Fibroblast of peridontal ligament (primary cell): ENCODE data around the gene IFT81.
A peak's percentile ranks its signal among the peaks of the same experiment; 100 is the strongest.
"Not testable (repeated sequence)": the region's sequence is repeated elsewhere in the genome, so short reads cannot be mapped to it uniquely, and the experiment has no call there.

ENCODE experiments used
- DNase-seq: peaks from one replicate; pipeline ENCODE4 v3.0.0-alpha.2; 2010; ENCODE audit errors: extremely low read depth

Gene IFT81

DNA sequence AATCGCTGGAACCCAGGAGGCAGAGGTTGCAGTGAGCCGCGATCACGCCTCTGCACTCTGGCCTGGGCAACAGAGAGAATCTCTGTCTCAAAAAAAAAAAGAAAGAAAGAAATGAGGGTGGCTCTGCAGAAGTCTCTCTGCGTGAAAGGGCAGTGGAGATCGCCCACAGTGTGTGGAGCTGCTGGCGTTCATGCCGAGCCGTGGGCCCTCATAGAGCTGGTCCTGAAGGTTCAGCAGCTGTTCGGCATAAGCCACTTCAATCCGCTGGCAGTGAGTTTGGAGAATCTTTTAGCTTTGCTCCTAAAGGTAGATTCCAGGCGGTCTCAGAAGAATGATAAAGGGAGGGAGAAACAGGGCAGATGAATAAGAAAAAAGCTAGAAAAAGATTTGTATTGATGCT lies 120.2 kb downstream of the IFT81 start:
- no peak for DNase-seq

DNA sequence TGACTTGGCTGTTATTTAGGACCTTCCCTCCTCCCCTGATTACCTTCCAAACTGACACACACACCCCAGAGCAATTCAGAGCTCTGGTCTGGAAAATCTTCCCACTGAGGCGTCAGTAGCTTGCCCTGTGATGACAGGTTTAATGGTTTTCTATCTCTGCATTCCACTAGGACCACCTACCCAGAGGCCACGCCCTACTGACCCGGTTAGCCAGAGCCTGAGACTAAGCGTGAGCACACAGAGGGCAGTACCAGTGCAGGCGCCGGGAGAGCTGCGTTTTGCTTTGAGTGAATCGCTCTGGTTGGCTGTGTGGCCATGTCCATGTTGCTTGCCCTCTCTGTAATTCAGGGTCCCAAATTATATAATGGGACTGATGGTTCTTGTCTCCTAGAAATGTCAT lies 120.7 kb downstream of the IFT81 start:
- no peak for DNase-seq

DNA sequence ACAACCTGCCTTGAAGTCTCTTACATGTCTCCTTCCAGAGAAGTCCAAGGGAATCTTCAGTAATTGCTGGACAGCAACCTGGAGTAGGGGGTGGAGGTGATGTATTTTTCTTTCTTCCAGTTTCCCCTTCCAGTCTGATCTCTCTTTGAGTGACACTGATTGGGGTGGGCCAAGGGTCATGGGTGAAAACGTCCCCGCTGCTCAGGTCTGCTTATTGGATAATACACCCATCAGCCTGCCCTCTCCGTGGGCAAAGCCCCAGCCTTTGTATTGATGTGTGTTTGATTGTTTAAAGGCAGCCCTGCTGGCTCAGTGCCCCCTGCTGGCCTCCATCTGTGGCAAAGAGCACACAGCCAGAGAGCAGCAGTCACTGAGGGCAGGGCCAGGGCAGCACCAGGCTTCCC lies 121.2 kb downstream of the IFT81 start:
- DNase-seq = no peak

DNA sequence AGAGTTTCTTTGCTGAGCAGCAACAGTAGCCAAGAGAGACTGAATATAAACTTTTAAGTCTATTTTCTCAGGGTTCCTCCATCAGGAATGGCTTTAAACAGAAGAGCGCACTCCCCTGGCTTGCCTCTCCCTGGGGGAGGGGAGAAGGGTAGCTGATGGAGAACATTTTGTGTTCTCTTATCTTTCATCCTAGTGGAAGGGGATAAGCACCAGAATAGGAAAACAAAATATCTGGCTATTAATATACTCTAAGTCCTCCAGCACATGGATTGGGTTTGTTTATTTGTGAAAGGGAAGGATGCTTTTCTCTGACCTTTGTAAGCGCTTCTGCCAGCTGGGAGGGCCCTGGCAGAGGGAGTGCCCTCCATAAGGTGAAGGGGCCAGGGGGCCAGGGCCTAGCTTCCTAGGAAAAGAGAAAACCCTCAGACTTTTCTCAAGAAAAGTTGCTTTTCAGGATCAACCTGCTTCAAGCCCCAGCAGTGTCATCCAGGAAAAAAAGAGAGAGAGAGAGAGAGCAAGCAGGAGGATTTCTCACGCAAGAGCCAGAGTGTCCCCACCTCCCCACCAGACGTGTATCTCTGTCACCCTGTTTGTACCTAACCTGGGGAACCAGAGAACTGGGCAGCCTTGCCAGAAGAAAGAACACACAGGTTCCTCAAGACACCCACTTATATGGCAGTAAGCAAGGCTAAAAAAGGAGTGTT lies 122.6 kb downstream of the IFT81 start:
- DNase-seq = no peak

DNA sequence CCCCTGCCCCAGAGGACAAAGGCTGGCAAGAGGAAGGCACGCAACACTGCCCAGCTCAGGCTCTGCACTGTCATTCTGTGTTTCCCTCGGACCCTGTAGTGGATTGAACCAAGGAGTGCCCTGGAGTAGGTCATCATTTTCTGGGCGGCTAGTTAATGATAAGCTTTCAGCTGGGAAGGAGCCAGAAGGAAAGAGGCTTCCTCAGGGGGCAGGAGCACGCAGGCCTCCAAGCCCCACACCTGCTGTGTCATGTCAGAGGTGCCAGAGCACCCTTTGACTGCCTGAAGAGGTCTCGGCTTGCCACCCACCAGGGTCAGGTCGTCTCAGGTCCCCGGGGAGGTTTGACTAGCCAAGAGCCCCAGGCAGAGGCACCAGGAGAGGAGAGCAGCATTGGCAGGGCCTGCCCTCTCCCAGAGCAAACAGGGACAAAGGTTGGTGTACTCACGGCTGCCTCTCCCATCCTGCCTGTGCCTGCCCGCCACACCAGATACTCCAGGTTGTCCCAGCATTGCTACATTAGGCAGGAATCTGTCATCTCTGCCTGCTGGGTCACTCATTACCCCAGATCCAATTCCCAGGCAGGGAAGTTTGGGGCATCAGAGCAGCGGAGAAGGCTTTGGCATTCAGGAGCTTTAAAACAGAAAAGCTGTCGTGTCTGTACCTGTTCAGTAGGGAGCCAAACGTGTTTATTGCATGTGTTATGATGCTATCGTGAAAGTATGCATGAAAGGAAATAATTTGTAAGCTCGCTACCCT lies 123.4 kb downstream of the IFT81 start:
- no peak for DNase-seq

DNA sequence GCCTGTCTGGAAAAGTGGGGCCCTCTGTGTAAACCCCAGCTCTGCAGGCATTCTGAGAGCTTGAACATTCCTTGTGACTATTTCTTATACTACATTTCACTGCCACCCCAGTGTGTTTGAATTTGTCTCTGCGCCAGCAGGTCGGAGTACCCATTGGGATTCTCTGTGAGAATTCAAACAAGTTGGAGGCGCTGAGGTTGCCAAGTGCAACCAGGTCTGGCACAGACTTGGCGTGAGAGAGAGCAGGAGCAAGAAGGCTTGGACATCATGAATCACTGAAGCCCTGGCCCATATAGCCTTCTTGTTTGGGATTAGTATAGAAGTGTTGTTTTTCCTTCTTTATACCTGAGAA lies 123.9 kb downstream of the IFT81 start:
- no peak for DNase-seq

DNA sequence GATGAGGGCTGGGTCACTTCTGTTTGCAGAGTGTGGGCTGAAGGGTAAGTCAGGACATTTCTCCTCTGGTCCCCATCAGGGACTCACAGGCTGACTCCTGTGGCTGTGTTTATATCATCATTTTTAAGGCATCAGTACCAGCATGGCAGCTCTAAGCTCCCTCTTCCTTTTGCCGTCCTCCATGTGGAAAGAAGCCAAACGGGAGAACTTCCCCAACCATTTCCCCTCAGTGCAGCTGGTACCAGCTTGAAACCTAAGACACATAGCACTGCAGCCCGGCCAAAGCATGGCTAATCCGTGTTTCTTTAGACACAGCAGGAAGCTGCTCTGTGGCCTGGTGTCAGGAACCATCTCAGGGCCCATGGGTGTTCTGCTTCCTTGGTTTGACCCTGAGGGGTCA lies 124.9 kb downstream of the IFT81 start:
- peak; percentile 33 for DNase-seq

DNA sequence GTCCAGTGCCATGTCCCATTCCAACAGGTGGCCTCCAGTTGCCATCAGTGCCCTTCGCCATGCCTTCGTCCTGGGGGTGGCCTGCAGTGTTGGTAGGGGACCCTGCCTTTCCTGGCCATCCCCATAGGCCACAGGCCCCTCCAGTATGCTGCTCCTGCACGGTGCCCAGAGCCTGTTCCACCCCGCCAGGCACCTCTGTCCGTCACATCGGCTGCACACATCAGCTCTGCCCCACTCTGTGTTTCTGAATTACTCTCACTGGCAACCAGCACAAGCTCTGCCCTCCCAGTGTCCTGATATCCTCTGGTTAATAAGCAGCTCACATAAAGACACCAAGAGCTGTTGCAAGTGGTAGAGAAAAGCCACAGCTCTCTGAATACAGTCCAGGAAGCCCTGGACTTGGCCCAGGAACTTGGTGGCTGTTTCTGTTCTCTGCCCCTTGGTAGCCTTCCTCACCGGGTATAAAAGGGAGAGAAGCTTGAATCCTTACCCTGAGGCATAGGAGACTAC lies 125.6 kb downstream of the IFT81 start:
- no peak for DNase-seq

DNA sequence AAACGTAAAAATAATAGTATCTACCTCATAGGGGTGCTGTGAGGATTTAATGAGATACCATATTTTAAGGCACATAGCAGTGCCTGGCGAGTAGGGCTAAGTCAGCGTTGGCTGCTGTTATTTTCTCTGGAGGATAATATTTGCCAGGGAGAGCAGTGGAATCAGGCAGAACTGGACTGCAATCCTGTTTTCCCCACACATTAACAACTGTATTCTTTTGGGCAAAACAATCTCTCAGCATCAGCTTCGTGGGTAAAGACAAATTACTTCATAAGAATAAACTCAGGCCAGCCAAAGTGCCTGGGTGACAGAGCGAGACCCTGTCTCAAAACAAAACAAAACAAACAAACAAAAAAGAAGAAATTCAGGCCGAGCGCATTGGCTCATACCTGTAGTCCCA lies 127.2 kb downstream of the IFT81 start:
- no peak for DNase-seq

DNA sequence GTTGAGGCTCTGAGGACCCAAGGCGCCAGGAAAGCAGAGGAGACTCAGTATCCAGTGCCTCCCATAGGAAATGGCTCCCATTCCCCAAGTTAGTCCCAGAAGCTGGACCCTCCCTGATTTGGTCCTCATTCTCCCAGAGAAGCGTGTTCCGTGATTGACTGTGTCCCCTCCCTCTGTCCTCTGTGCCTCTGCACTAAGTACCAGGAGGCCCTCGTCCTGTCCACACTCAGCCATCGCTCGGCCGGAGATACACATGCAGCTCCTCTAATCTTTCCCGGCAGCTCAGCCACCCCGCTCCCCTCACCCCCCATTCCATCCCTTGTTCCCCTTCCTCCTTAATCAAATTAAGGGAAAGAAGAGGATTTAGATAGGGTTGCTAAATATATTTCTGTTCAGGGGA lies 128.6 kb downstream of the IFT81 start:
- DNase-seq = no peak

DNA sequence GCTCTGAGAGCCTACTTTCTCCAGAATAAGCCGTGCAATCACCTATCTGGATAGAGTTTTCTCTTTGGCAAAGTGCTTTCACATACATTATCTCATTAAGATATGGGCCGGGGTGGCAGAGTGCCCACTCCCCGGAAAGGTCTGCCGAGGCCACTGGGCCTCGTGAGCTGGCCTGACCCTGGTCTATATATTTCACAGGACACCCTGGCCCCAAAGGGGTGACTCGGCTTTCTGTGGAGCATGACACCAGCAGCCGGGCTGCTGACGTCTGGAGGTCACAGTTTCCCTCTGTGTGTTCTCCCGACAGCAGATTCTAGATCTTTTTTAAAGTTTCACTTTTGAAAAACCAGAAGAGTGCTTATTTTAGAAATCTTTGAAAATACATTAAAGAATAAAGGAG lies 129.0 kb downstream of the IFT81 start:
- DNase-seq = peak; percentile 51

DNA sequence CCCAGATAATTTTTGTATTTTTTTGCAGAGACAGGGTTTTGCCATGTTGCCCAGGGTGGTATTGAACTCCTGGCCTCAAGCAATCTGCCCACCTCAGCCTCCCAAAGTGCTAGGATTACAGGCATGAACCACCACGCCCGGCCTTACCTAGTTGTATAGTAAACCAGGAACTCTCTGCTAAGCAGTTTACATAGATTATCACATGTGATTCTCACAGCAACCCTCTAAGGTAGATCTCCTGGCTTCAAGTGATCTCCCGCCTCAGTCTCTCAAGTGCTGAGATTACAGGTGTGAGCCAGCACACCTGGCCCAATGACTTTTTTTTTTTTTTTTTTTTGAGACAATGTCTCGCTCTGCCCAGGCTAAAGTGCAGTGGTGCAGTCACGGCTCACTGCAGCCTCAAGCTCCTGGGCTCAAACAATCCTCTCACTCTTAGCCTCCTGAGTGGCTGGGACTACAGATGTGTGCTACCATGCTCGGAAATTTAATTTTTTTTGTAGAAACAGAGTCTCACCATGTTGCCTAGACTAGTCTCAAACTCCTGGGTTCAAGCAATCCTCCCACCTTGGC lies 130.9 kb downstream of the IFT81 start:
- DNase-seq = no peak

DNA sequence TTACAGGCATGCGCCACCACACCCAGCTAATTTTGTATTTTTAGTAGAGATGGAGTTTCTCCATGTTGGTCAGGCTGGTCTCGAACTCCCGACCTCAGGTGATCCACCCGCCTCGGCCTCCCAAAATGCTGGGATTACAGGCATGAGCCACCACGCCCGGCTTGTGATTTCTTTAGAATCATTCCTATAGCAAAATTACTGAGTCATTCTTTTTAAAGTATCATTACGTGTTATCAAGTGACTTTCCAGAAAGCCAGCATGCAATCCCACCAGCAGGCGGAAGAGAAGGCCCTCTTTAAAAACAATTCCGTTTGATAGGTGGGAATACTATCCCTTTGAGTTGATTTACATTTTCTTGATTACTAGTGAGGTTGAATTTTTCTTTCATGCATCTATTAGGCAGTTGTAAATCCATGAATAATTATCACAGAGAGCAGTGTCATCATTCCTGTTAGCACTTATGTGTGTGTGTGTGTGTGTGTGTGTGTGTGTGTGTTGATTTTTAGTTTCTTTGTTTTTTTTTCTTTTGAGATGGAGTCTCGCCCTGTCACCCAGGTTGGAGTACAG lies 131.8 kb downstream of the IFT81 start:
- not testable (repeated sequence) for DNase-seq

DNA sequence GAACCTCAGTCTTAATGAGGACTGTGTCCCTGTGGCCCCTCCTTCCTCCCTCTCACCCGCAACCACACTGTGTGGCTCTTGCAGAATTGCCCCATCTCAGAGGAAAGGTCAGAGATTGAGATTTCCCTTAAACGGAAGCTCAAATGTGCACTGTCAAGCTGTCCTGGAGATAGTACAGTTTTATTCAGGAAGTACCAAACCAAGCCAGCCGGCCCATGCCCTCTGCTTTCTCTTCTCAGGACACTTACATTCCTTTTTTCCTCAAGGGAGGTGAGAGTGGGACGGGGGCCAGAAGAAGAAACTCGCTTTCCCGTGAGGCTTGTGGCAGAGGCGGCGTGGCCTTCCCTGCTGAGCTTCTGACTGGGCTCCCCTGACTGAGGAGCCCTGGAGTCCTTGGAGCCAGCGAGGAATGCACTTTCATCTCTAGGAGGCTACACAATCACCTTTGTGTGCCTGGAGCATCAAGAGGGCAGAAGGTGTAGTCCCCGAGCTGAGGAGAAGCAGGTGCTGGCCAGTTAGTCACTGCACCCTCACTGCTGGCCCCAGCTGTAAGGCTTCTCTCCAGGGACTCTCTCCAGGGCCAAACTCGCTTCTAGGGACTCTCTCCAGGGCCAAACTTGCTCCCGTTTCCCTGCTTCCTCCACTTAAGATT lies 132.7 kb downstream of the IFT81 start:
- DNase-seq = peak; percentile 40

DNA sequence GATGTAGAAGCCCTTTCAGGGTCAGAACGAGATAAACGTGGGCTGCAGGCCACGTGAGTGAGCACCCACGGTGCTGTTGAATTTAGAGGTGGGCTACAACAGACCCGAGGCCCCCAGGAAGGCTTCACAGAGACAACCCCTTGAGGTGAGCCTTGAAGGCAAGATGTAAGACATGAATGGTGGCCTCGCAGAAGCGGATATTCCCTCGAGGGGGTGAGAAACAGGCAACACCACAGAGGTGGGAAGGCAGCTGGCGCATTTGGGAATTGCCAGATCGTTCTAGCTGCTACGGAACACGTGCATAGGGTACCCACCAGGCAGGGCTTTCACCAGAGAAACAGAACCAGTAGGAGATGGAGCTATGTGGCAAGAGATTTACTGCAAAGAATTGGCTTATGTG lies 134.3 kb downstream of the IFT81 start:
- DNase-seq = no peak

DNA sequence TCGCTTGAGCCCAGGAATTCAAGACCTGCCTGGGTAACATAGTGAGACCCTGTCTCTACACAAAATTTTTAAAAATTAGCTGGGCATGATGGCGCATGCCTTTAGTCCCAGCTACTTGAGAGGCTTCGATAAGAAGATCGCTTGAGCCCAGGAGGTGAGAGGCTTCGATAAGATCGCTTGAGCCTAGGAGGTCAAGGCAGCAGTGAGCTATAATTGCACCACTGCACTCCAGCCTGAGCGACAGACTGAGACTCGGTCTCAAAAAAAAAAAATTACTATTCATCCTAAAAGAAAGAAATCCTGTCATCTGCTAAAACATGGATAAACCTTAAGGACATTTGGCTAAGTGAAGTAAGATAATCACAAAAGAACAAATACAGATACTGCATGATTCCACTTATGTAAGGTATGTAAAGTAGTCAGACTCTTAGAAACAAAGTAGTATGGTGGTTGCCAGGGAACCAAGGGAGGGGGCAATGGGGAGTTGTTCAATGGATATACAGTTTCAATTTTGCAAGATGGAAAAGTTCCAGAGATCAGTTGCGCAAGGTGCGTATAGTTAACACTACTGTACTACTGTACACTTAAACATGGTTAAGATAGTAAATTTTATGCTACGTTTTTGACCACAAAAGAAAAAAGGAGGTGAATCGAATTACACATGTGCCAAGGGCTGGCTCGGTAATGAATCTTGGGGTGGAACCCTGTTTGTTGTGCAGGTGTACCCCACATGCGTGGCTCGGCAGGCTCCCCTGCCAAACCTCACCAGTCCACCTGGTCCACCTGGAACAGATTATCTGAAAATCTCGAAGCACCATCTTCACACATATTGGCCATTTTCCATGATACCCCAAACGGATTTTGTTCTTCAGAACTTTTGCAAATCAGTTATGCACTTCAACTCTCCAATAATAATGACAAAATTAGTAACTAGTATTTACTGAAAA lies 138.6 kb downstream of the IFT81 start:
- peak; percentile 64 for DNase-seq

DNA sequence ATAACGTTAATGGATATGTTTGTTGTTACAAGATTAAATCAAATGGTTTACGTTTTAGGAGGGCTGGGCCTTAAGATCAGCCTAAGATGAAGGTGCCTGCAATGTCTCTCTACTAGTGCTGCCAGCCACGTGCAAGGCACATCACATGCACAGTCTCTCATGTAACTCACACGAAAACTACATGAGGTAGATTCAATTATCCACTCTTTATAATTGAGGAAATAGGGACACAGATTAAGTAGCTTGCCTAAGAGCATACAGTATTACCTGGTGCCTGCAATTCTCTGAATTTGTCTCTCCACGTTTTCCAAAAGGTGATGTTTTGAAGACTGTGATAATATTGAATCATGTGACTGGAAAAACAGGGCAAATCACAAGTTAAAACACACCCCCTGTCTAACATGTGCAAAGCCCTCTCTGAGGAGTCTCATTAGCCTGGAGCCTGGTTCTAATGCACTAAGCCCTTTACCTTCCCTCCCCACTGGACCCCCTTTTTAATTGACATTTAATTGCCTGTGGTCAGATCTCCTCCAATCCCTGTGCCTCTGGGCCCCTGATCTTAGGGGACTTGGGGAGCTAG lies 142.3 kb downstream of the IFT81 start:
- DNase-seq = no peak

DNA sequence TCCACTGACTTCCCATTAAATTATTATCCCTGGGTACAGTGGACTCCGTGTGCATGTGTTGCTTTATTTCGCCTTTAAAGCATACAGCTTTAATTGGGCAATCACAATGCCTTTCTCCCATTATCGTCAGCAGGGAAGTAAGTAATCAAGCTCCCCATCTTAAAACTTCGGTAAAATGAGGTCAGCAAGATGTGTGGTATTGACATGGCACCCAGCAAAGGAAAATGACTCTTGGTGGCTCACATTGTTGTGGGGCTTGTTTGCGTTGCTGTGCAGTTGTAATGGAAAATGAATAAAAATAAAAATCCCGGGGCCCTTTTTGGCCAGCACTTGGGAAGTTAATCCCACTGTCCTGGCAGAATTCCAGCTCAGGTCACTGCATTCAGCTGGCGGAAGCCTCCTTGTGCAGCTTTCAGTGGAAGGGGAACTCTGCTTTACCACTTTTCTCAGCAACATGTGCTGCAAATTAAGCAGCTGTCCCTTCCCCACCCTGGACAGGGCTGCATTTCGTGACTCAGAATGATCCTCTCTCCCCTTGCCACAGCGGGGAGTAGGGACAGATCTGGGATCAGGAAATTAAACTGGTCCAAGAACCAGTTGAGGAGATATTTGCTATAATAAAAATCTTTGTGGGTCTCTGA lies 142.9 kb downstream of the IFT81 start:
- peak; percentile 77 for DNase-seq
